Measurements from ENCODE around the gene VKORC1.

GRCh38 chr16:31110106-31111034 lies 15.8 kb upstream of the VKORC1 start:
- TF ChIP-seq POLR2AphosphoS5 (IDR thresholded peaks at IDR 0.05; ENCODE audit: borderline replicate concordance, low read depth, low read length) (no peak), EZH2 (IDR thresholded peaks at IDR 0.05) (no peak)

Data from SK-N-MC (cell line).